Activated CD4-positive, alpha-beta memory T cell treated with anti-CD3 and anti-CD28 coated beads for 36 hours (primary cell): ENCODE results near the gene NOP14. TPM values are rescaled to one million over a fixed set of nuclear protein-coding genes. Genes with fewer than 3 reads are reported as not detected.
A peak's percentile ranks its signal among the peaks of the same experiment; 100 is the strongest.
"Not testable (repeated sequence)": the region's sequence is repeated elsewhere in the genome, so short reads cannot be mapped to it uniquely, and the experiment has no call there.

Experiments used
- CTCF ChIA-PET: fragments of 350-600 bp; sonication (Branson Sonifier 250); formaldehyde crosslinking; loops from one replicate; lab custom pipeline; 2021; ENCODE audit warnings: antibody characterized with exemption, inconsistent platforms; lab: Charles Lee
- POLR2A ChIA-PET: fragments of 350-600 bp; sonication (Branson Sonifier 250); formaldehyde crosslinking; loops from one replicate; lab custom pipeline; 2021; ENCODE audit warnings: antibody characterized with exemption; lab: Charles Lee
- DNase-seq: peaks from one replicate; pipeline ENCODE4 v3.0.0-alpha.2; 2020
- H3K27ac Mint-ChIP-seq: one replicate; pipeline ENCODE4 v1.8.0; 2021; ENCODE audit warnings: mixed read lengths
- H3K27me3 Mint-ChIP-seq: one replicate; pipeline ENCODE4 v1.8.0; 2021; ENCODE audit warnings: mixed read lengths
- H3K36me3 Mint-ChIP-seq: one replicate; pipeline ENCODE4 v1.8.0; 2021; ENCODE audit warnings: mixed read lengths
- H3K4me1 Mint-ChIP-seq: one replicate; pipeline ENCODE4 v1.8.0; 2021; ENCODE audit warnings: low read depth, mixed read lengths
- H3K4me3 Mint-ChIP-seq: one replicate; pipeline ENCODE4 v1.8.0; 2021; ENCODE audit warnings: mild to moderate bottlenecking, mixed read lengths
- H3K9me3 Mint-ChIP-seq: one replicate; pipeline ENCODE4 v1.8.0; 2021; ENCODE audit warnings: mixed read lengths
- intact Hi-C: fragments of 100-400 bp; cut with micrococcal nuclease; formaldehyde crosslinking; loops from one replicate; pipeline ENCODE4 v1.15.1; 2023
- total RNA-seq, 2 experiments: library from RNA; stranded (reverse); gene quantifications; one replicate each; pipeline ENCODE4 v1.2.3, GENCODE V29; 2021

Gene NOP14
- total RNA-seq, 2 experiments from 2014 or later = 67.4 to 73.4 TPM

- ChIA-PET CTCF (interaction anchor here (0.7 to 1.1 kb wide), 2 partner anchors 31 to 159 kb away, joined by 4 to 6 read pairs; no protein-coding TSS in a partner anchor), POLR2A (no interaction called here)
- Mint-ChIP-seq H3K9me3 (peaks cover 3% of the 10 kb centered on the region), H3K36me3 (peaks cover 31% of the 10 kb centered on the region), H3K27me3 (no peaks in the 10 kb centered on the region), H3K4me3 (no peak overlapping the region), H3K27ac (peak overlapping the region; percentile 57), H3K4me1 (peaks cover 46% of the 10 kb centered on the region)
- intact Hi-C loops = no loop called here
- DNase-seq = no peak
These were observed 40.1 kb downstream of the NOP14 start for GRCh38 chr4:2923141-2923551.

DNA sequence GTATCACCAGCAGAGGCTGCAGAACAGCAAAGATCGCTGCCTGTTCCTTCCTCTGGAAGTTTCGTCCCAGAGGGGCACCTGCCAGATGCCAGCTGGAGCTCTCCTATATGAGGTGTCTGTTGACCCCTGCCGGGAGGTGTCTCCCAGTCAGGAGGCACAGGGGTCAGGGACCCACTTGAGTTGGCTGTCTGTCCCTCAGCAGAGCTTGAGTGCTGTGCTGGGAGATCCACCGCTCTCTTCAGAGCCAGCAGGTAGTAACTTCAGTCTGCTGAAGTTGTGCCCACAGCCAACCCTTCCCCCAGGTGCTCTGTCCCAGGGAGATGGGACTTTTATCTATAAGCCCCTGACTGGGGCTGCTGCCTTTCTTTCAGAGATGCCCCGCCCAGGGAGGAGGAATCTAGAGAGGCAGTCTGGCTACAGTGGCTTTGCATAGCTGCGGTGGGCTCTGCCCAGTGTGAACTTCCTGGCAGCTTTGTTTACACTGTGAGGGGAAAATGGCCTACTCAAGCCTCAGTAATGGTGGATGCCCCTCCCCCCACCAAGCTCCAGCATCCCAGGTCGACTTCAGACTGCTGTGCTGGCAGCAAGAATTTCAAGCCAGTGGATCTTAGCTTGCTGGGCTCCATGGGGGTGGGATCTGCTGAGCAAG is 40.6 kb downstream of the NOP14 start:
- peak overlapping the region; percentile 73 for H3K27ac Mint-ChIP-seq
- H3K4me3 Mint-ChIP-seq = not testable (repeated sequence)
- CTCF ChIA-PET = interaction anchor here (1.1 kb wide), 1 partner anchor 159 kb away, joined by 6 read pairs; no protein-coding TSS in a partner anchor

GRCh38 chr4:2918714-2919113 is 44.5 kb downstream of the NOP14 start:
- Mint-ChIP-seq H3K36me3 (peaks cover 52% of the 10 kb centered on the region), H3K4me1 (peaks cover 58% of the 10 kb centered on the region)
- H3K4me3 Mint-ChIP-seq, H3K27ac Mint-ChIP-seq, H3K9me3 Mint-ChIP-seq, intact Hi-C loops, H3K27me3 Mint-ChIP-seq, POLR2A ChIA-PET, DNase-seq: not testable (repeated sequence)
- CTCF ChIA-PET = interaction anchor here (1.0 kb wide), 1 partner anchor 34 kb away, joined by 4 read pairs; no protein-coding TSS in a partner anchor

More for the DNA sequence above, 40.6 kb downstream of the NOP14 start:
- H3K4me1 Mint-ChIP-seq = peaks cover 52% of the 10 kb centered on the region
- H3K27me3 Mint-ChIP-seq, intact Hi-C loops, H3K9me3 Mint-ChIP-seq, POLR2A ChIA-PET: not testable (repeated sequence)
- H3K36me3 Mint-ChIP-seq = peaks cover 32% of the 10 kb centered on the region
- DNase-seq = peak; percentile 43

DNA sequence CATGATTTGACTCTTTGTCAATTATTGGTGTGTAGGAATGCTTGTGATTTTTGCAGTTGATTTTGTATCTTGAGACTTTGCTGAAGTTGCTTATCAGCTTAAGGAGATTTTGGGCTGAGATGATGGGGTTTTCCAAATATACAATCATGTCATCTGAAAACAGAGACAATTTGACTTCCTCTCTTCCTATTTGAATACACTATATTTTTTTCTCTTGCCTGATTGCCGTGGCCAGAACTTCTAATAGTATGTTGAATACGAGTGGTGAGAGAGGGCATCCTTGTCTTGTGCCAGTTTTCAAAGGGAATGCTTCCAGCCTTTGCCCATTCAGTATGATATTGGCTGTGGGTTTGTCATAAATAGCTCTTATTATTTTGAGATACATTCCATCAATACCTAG is 44.9 kb downstream of the NOP14 start:
- CTCF ChIA-PET, H3K27me3 Mint-ChIP-seq, DNase-seq, POLR2A ChIA-PET, H3K4me3 Mint-ChIP-seq, intact Hi-C loops, H3K9me3 Mint-ChIP-seq: not testable (repeated sequence)
- peaks cover 54% of the 10 kb centered on the region for H3K4me1 Mint-ChIP-seq
- peak overlapping the region; percentile 7 for H3K27ac Mint-ChIP-seq
- peaks cover 48% of the 10 kb centered on the region for H3K36me3 Mint-ChIP-seq

- H3K27me3 Mint-ChIP-seq, CTCF ChIA-PET, H3K4me3 Mint-ChIP-seq, DNase-seq, H3K27ac Mint-ChIP-seq, H3K9me3 Mint-ChIP-seq, POLR2A ChIA-PET, intact Hi-C loops: not testable (repeated sequence)
- H3K4me1 Mint-ChIP-seq = peaks cover 39% of the 10 kb centered on the region
- peaks cover 51% of the 10 kb centered on the region for H3K36me3 Mint-ChIP-seq
These were observed 46.5 kb downstream of the NOP14 start for GRCh38 chr4:2916696-2917095.

- no peak overlapping the region for H3K27ac Mint-ChIP-seq
- CTCF ChIA-PET = no interaction called here
- intact Hi-C loops = no loop called here
- H3K4me1 Mint-ChIP-seq = peaks cover 32% of the 10 kb centered on the region
- H3K4me3 Mint-ChIP-seq = no peak overlapping the region
- POLR2A ChIA-PET = interaction anchor here (1.1 kb wide), 1 partner anchor 13 kb away, joined by 3 read pairs; no protein-coding TSS in a partner anchor
- H3K36me3 Mint-ChIP-seq = peaks cover 51% of the 10 kb centered on the region
- H3K9me3 Mint-ChIP-seq = peaks cover 3% of the 10 kb centered on the region
- DNase-seq = no peak
- H3K27me3 Mint-ChIP-seq = no peaks in the 10 kb centered on the region
These were observed 47.4 kb downstream of the NOP14 start for GRCh38 chr4:2915789-2916188.

- POLR2A ChIA-PET = no interaction called here
- no peak overlapping the region for H3K4me3 Mint-ChIP-seq
These were observed 48.7 kb downstream of the NOP14 start for GRCh38 chr4:2914256-2915126.

GRCh38 chr4:2913168-2913567 is 50.0 kb downstream of the NOP14 start:
- intact Hi-C loops = no loop called here
- H3K4me1 Mint-ChIP-seq = peaks cover 13% of the 10 kb centered on the region
- no peak for DNase-seq
- H3K9me3 Mint-ChIP-seq = no peaks in the 10 kb centered on the region
- no peak overlapping the region for H3K4me3 Mint-ChIP-seq
- ChIA-PET POLR2A (no interaction called here), CTCF (no interaction called here)
- no peak overlapping the region for H3K27ac Mint-ChIP-seq
- peaks cover 50% of the 10 kb centered on the region for H3K36me3 Mint-ChIP-seq
- H3K27me3 Mint-ChIP-seq = no peaks in the 10 kb centered on the region

More at GRCh38 chr4:2914256-2915126, 48.7 kb downstream of the NOP14 start:
- Mint-ChIP-seq H3K4me1 (peaks cover 20% of the 10 kb centered on the region), H3K36me3 (peaks cover 50% of the 10 kb centered on the region), H3K9me3 (no peaks in the 10 kb centered on the region), H3K27ac (peak overlapping the region; percentile 24), H3K27me3 (no peaks in the 10 kb centered on the region)
- DNase-seq = peak; percentile 29
- CTCF ChIA-PET = no interaction called here
- intact Hi-C loops = no loop called here

- no peak overlapping the region for H3K4me3 Mint-ChIP-seq
- H3K27ac Mint-ChIP-seq = no peak overlapping the region
- ChIA-PET POLR2A (no interaction called here), CTCF (no interaction called here)
- H3K9me3 Mint-ChIP-seq = no peaks in the 10 kb centered on the region
- intact Hi-C loops = no loop called here
- H3K27me3 Mint-ChIP-seq = no peaks in the 10 kb centered on the region
- peaks cover 44% of the 10 kb centered on the region for H3K36me3 Mint-ChIP-seq
- peaks cover 5% of the 10 kb centered on the region for H3K4me1 Mint-ChIP-seq
- no peak for DNase-seq
These were observed 51.3 kb downstream of the NOP14 start for GRCh38 chr4:2911868-2912267.

- POLR2A ChIA-PET = no interaction called here
- CTCF ChIA-PET = no interaction called here
- peaks cover 14% of the 10 kb centered on the region for H3K4me1 Mint-ChIP-seq
These were observed 52.8 kb downstream of the NOP14 start for GRCh38 chr4:2910409-2910808.

GRCh38 chr4:2909583-2909982 is 53.6 kb downstream of the NOP14 start:
- CTCF ChIA-PET = no interaction called here
- peaks cover 43% of the 10 kb centered on the region for H3K36me3 Mint-ChIP-seq
- H3K4me1 Mint-ChIP-seq = peaks cover 14% of the 10 kb centered on the region
- H3K27ac Mint-ChIP-seq = no peak overlapping the region
- intact Hi-C loops = no loop called here
- H3K9me3 Mint-ChIP-seq = no peaks in the 10 kb centered on the region
- no peaks in the 10 kb centered on the region for H3K27me3 Mint-ChIP-seq
- no peak for DNase-seq
- POLR2A ChIA-PET = no interaction called here
- H3K4me3 Mint-ChIP-seq = no peak overlapping the region

More at GRCh38 chr4:2910409-2910808, 52.8 kb downstream of the NOP14 start:
- Mint-ChIP-seq H3K27me3 (no peaks in the 10 kb centered on the region), H3K27ac (no peak overlapping the region), H3K9me3 (no peaks in the 10 kb centered on the region), H3K4me3 (no peak overlapping the region), H3K36me3 (peaks cover 45% of the 10 kb centered on the region)
- no peak for DNase-seq
- intact Hi-C loops = no loop called here

- Mint-ChIP-seq H3K36me3 (peaks cover 44% of the 10 kb centered on the region), H3K27ac (no peak overlapping the region), H3K4me1 (peaks cover 14% of the 10 kb centered on the region), H3K9me3 (no peaks in the 10 kb centered on the region), H3K4me3 (no peak overlapping the region), H3K27me3 (no peaks in the 10 kb centered on the region)
- DNase-seq = no peak
- intact Hi-C loops = no loop called here
- CTCF ChIA-PET = no interaction called here
- POLR2A ChIA-PET = no interaction called here
These were observed 54.5 kb downstream of the NOP14 start for GRCh38 chr4:2908686-2909085.
